Subcutaneous preadipocyte (primary cell): ENCODE results near the gene OR5B2. TPM values are rescaled to one million over a fixed set of nuclear protein-coding genes. Genes with fewer than 3 reads are reported as not detected.

ENCODE experiments used
- total RNA-seq: library from RNA; depleted of rRNA; stranded (reverse); fragments of >200 nt; gene quantifications from 2 replicates; pipeline ENCODE4 v1.2.3, GENCODE V29; 2012

Gene OR5B2
- total RNA-seq = not detected in 2 replicates

DNA sequence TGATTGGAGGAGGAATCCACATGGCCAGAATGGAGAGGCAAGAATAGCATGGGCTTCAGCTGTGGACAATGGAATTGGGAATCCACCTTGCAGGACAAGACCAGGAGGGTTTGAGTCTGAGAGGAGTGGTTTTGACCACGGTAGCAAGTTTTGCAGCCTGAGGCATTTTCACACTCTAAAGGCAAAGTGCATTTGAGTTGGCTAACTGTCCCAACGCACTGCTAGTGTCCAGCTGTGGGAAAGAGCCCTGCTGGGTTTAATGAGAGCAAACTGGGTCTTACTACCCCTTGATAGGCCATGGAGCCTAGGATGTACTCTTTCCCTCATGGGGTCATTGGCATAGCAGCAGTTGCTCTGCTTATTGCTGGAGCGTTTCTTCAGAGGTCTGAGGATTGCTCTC lies at the start of gene OR5B2:
Gene OR5B2 (minus strand): TSS at position 101 of the 400 bp plus-strand sequence. CDS start 4,860 bp downstream, outside the sequence.

DNA sequence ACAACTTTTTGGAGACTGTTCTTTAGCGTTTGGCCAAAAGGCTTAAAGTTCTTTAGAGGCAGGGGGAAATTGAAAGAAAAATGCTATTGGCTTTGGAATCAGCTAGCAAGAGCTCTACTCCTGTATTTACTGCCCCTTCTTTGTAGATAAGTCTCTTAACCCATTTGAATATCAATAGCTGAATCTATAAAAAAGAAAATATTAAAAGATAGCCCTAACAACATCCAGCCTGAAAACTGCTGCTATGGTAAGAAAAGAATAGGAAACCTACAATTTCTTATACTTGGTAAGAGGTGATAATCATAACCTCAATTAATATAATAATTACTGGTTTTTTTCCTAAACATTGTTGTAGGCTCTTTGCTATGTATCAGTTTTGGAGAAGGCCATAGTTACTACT lies 14.2 kb upstream of the OR5B2 start, which contains the start of gene OR5B12:
Gene OR5B12 (minus strand): TSS at position 101 of the 400 bp plus-strand sequence. CDS start 2,085 bp downstream, outside the sequence.

DNA sequence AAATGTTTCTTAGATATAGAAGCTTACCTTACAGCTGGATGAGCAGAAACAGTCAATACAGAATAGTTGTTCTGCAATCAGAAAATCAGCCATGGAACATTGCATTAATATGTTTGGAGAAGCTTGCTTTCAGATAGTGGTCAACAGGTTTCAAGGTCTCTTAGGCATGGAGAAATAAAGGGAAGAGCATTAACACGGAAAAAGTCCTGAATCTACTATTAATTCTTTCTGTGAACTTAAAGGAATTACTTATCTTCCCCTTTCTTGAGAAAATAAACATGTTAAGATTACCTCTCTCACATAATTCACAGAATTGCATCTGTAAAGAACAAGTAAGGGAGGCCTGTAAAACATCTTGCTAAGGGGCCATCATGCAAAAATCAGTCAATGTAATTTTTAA lies 21.1 kb downstream of the OR5B2 start, which contains the start of gene OR5B3:
Gene OR5B3 (minus strand): TSS at position 101 of the 400 bp plus-strand sequence. CDS start 3,465 bp downstream, outside the sequence.

Other genes starting within 250 kb of the OR5B2 start
- not detected in 2 replicates for gene OR9Q2, start 239.1 kb downstream of the OR5B2 start, total RNA-seq
- not detected in 2 replicates for gene OR1S2, start 224.0 kb downstream of the OR5B2 start, total RNA-seq
- not detected in 2 replicates for gene OR1S1, start 215.4 kb downstream of the OR5B2 start, total RNA-seq
- not detected in 2 replicates for gene OR10Q1, start 199.2 kb downstream of the OR5B2 start, total RNA-seq
- not detected in 2 replicates for gene OR10W1, start 159.9 kb downstream of the OR5B2 start, total RNA-seq
- gene OR5B17, start 69.1 kb downstream of the OR5B2 start, total RNA-seq = not detected in 2 replicates
- not detected in 2 replicates for gene OR5B3, start 21.2 kb downstream of the OR5B2 start, total RNA-seq
- gene OR5B12, start 14.1 kb upstream of the OR5B2 start, total RNA-seq = not detected in 2 replicates
- gene OR5B21, start 80.0 kb upstream of the OR5B2 start, total RNA-seq = not detected in 2 replicates
- gene LPXN, start 147.7 kb upstream of the OR5B2 start, total RNA-seq = 24.3 and 38.5 TPM in 2 replicates
- 33.1 and 59.8 TPM in 2 replicates for gene ZFP91, start 150.9 kb upstream of the OR5B2 start, total RNA-seq
- gene CNTF, start 194.5 kb upstream of the OR5B2 start, total RNA-seq = 1.8 and 2.9 TPM in 2 replicates